Left colon (tissue), 2 donors: ENCODE results near the gene CSF1R. TPM values are rescaled to one million over a fixed set of nuclear protein-coding genes. Genes with fewer than 3 reads are reported as not detected.

Source experiments
- ATAC-seq: fragments of 200-7000 bp; cut with Tn5 transposase; one replicate; pipeline ENCODE4 v1.9.1; 2020; ENCODE audit warnings: mild to moderate bottlenecking, moderate library complexity
- DNase-seq, 2 donors: peaks; one replicate each; pipeline ENCODE4 v3.0.0-alpha.2; 2020
- intact Hi-C, 2 donors: fragments of 100-400 bp; cut with DNase I in 1 of 2; cut with micrococcal nuclease in 1 of 2; formaldehyde crosslinking; loops; one replicate each; pipeline versions ENCODE4 v1.11.2 to v1.14.0; 2022; cut with DNase I, micrococcal nuclease
- total RNA-seq, 2 donors: library from RNA; stranded (reverse); fragmentation: NEBNext Ultra II Directional; extraction: Animal tissue kit (Norgen Biotek cat#: 25700); gene quantifications; one replicate each; pipeline ENCODE4 v1.2.1, GENCODE V29; 2021
- donor health status: DM: no; HTN: no; CAD: no.
- donor health status: DM: yes; HTN: yes; CAD: no.

CSF1R gene
- total RNA-seq, 2 donors from 2014 or later: 6.9 to 32.2 TPM

GRCh38 chr5:150020249-150020648, 66.1 kb downstream of the CSF1R start:
- DNase-seq (no peak), ATAC-seq (no peak)
- intact Hi-C loops: no loop called here

GRCh38 chr5:150017226-150018005, 68.9 kb downstream of the CSF1R start:
- no peak for ATAC-seq
- DNase-seq: no peak
- intact Hi-C loops: no loop called here

- no peak for DNase-seq
- no peak for ATAC-seq
- intact Hi-C loops: no loop called here
These were observed 69.8 kb downstream of the CSF1R start for GRCh38 chr5:150016537-150016936.

- intact Hi-C loops: no loop called here
- ATAC-seq (no peak), DNase-seq (no peak)
These were observed 70.9 kb downstream of the CSF1R start for GRCh38 chr5:150015415-150015814.

- intact Hi-C loops: no loop called here
- DNase-seq (no peak), ATAC-seq (no peak)
These were observed 71.9 kb downstream of the CSF1R start for GRCh38 chr5:150014456-150014855.

- intact Hi-C loops: no loop called here
- peak; percentile 82 for ATAC-seq
- peak in 1 of 2 donors; percentile 36 for DNase-seq
These were observed 72.4 kb downstream of the CSF1R start for GRCh38 chr5:150013931-150014330.

- ATAC-seq (no peak), DNase-seq (no peak)
- intact Hi-C loops: no loop called here
These were observed 76.5 kb downstream of the CSF1R start for GRCh38 chr5:150009671-150010387.

- intact Hi-C loops: no loop called here
- ATAC-seq (no peak), DNase-seq (no peak)
These were observed 79.3 kb downstream of the CSF1R start for GRCh38 chr5:150007050-150007449.

- DNase-seq: no peak
- no peak for ATAC-seq
- intact Hi-C loops: no loop called here
These were observed 80.0 kb downstream of the CSF1R start for GRCh38 chr5:150006318-150006717.

Other genes with a start within 250 kb of the CSF1R start
- gene PDE6A, start 141.8 kb downstream of the CSF1R start, total RNA-seq: 1 to 10 TPM; 4.2 to 4.7 TPM
- gene SLC26A2, start 125.8 kb downstream of the CSF1R start, total RNA-seq: 1,000 to 10,000 TPM in 1 of 2 donors, 100 to 1,000 TPM in 1; 940 to 1,067 TPM
- 1 to 10 TPM; 2.6 to 4.0 TPM for gene TIGD6, start 85.9 kb downstream of the CSF1R start, total RNA-seq
- gene HMGXB3, start 85.8 kb downstream of the CSF1R start, total RNA-seq: 10 to 100 TPM; 22.2 to 34.0 TPM
- 10 to 100 TPM; 14.2 to 26.0 TPM for gene PDGFRB, start 69.3 kb upstream of the CSF1R start, total RNA-seq
- 100 to 1,000 TPM; 323 to 423 TPM for gene CDX1, start 80.2 kb upstream of the CSF1R start, total RNA-seq
- 10 to 100 TPM; 13.2 to 30.4 TPM for gene SLC6A7, start 103.5 kb upstream of the CSF1R start, total RNA-seq
- under 1 TPM; 0.17 to 0.21 TPM for gene CAMK2A, start 203.2 kb upstream of the CSF1R start, total RNA-seq
- gene ARSI, start 216.4 kb upstream of the CSF1R start, total RNA-seq: under 1 TPM; 0.27 to 0.64 TPM